Suprapubic skin (tissue), 4 donors: ENCODE data around the gene MYO18A.

Experiments used
- POLR2A ChIP-seq, 2 donors: fragments of 450-650 bp; IDR thresholded peaks; one replicate each; pipeline ENCODE4 v1.6.1; 2017; ENCODE audit warnings: antibody characterized with exemption in 2 of 2, mild to moderate bottlenecking in 2 of 2, moderate library complexity in 2 of 2
- POLR2AphosphoS5 ChIP-seq, 3 donors: sonication (generic); formaldehyde crosslinking; IDR thresholded peaks; one replicate each; pipeline ENCODE4 v1.6.1; 2017; ENCODE audit warnings: antibody characterized with exemption in 3 of 3
- TF ChIP-seq, protein P1 (sequence below), 2 donors: fragments of 200-600 bp in 1 of 2; fragments of 450-650 bp in 1 of 2; sonication (generic) in 1 of 2; IDR thresholded peaks; one replicate each; pipeline ENCODE4 v1.5.1; 2016 to 2019; ENCODE audit warnings: antibody characterized with exemption in 2 of 2, mild to moderate bottlenecking in 1 of 2, moderate library complexity in 1 of 2

GRCh38 chr17:29076722-29077121 is 103.5 kb downstream of the MYO18A start:
- TF ChIP-seq POLR2A (IDR thresholded peaks at IDR 0.05) (no peak), POLR2AphosphoS5 (IDR thresholded peaks at IDR 0.05) (no peak)
- TF ChIP-seq, protein P1, sequence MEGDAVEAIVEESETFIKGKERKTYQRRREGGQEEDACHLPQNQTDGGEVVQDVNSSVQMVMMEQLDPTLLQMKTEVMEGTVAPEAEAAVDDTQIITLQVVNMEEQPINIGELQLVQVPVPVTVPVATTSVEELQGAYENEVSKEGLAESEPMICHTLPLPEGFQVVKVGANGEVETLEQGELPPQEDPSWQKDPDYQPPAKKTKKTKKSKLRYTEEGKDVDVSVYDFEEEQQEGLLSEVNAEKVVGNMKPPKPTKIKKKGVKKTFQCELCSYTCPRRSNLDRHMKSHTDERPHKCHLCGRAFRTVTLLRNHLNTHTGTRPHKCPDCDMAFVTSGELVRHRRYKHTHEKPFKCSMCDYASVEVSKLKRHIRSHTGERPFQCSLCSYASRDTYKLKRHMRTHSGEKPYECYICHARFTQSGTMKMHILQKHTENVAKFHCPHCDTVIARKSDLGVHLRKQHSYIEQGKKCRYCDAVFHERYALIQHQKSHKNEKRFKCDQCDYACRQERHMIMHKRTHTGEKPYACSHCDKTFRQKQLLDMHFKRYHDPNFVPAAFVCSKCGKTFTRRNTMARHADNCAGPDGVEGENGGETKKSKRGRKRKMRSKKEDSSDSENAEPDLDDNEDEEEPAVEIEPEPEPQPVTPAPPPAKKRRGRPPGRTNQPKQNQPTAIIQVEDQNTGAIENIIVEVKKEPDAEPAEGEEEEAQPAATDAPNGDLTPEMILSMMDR (IDR thresholded peaks at IDR 0.05) = no peak
